Immature natural killer cell (primary cell): ENCODE results near the gene ZP4. TPM values are rescaled to one million over a fixed set of nuclear protein-coding genes. Genes with fewer than 3 reads are reported as not detected.

Source experiments
- DNase-seq, 3 donors: peaks; one replicate each; pipeline ENCODE4 v3.0.0; 2022; ENCODE audit warnings: mixed read lengths in 1 of 3
- H3K27ac Mint-ChIP-seq, 6 donors: one replicate each; pipeline ENCODE4 v1.8.0; 2020; ENCODE audit warnings: mixed read lengths in 6 of 6, mild to moderate bottlenecking in 5 of 6, inconsistent platforms in 4 of 6, moderate library complexity in 3 of 6
- H3K27me3 Mint-ChIP-seq, 3 donors: one replicate each; pipeline ENCODE4 v1.8.0; 2020 to 2021; ENCODE audit warnings: low read depth in 3 of 3, mild to moderate bottlenecking in 3 of 3, mixed read lengths in 3 of 3, moderate library complexity in 3 of 3, inconsistent platforms in 1 of 3
- H3K36me3 Mint-ChIP-seq, 3 donors: one replicate each; pipeline ENCODE4 v1.8.0; 2020; ENCODE audit warnings: mixed read lengths in 3 of 3, inconsistent platforms in 2 of 3, mild to moderate bottlenecking in 2 of 3
- H3K4me1 Mint-ChIP-seq, 2 donors: one replicate each; pipeline ENCODE4 v1.8.0; 2020; ENCODE audit warnings: inconsistent platforms in 2 of 2, mild to moderate bottlenecking in 2 of 2, mixed read lengths in 2 of 2, moderate library complexity in 1 of 2
- H3K4me3 Mint-ChIP-seq, 5 donors: one replicate each; pipeline ENCODE4 v1.8.0; 2020; ENCODE audit warnings: mild to moderate bottlenecking in 5 of 5, mixed read lengths in 5 of 5, inconsistent platforms in 3 of 5, moderate library complexity in 3 of 5
- H3K9me3 Mint-ChIP-seq, 6 donors: one replicate each; pipeline ENCODE4 v1.8.0; 2020; ENCODE audit warnings: mild to moderate bottlenecking in 6 of 6, mixed read lengths in 6 of 6, inconsistent platforms in 4 of 6, moderate library complexity in 3 of 6
- polyA plus RNA-seq, 3 donors: library from polyadenylated mRNA; unstranded; fragments of 300-500 nt; fragmentation: Illumina TruSeq; gene quantifications; one replicate each; pipeline ENCODE4 v1.2.3, GENCODE V29; 2021

Gene ZP4
- polyA plus RNA-seq, 3 donors from 2014 or later: not detected

DNA sequence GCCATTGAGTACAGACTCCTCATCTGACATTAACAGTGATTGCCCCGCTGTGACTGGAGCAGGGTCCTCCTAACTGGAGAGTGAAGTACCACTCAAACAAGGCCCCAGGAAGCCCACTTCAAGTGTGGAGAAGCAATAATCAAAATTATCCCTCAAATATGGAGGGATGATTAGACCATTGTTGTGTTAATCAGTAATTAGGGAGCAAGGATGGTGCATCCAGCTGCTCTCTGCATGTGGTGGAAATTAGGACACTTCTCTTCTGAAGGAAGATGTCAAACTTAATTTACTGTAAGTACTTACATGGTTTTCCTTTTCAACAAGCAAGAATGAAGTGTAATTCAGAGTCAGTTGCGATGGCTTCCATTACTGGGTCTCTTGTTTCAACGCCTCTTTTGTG lies 3.4 kb upstream of the ZP4 start:
- Mint-ChIP-seq H3K4me3 (no peak overlapping the region), H3K9me3 (peaks cover 0 to 6% (median 4%) of the 10 kb centered on the region in 6 donors), H3K27me3 (peaks cover 0 to 3% (median 0%) of the 10 kb centered on the region in 3 donors), H3K27ac (no peak overlapping the region), H3K4me1 (no peaks in the 10 kb centered on the region), H3K36me3 (peaks cover 0 to 4% (median 0%) of the 10 kb centered on the region in 3 donors)
- DNase-seq: no peak

DNA sequence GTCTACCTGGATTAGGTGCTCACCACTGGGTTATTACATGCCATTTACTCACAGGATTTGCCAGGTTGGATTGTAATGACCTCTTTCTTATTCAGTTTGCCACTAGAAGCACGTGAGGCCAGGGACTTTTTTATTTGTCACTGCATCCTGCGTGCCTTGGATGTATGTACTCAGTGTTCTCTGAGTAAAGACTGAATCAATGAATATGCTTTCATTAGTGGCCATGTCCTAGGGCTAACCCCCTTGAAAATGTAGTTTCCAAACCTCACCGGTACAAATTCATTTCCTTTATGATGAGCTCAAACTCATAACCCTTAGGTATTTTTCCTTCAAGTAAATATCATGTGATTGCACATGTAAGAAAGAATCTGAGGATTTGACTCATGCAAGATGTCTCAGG lies 1.3 kb upstream of the ZP4 start:
- Mint-ChIP-seq H3K27ac (no peak overlapping the region), H3K4me3 (no peak overlapping the region), H3K9me3 (peaks cover 0 to 9% (median 3%) of the 10 kb centered on the region in 6 donors), H3K27me3 (peaks cover 0 to 3% (median 0%) of the 10 kb centered on the region in 3 donors), H3K36me3 (no peaks in the 10 kb centered on the region), H3K4me1 (no peaks in the 10 kb centered on the region)
- DNase-seq: no peak

DNA sequence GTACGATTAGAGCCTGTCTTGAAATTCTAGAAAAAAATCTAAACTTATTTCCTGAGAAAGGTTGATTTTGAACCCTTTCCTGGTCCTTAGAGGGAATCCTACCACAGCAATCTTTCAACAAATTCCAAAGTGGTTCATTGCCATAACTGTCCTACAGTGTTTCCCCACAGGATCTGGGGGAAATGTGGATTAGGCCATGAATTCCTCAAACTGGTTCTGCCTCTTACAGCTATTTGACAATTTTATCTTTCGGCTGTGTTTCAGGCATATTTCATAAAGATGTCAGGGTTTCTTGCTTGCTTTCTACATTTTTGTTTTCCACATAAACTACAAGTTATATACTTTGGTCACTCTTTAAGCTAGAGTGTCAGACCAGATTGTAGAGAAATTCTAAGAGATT lies 544 bp upstream of the ZP4 start:
- Mint-ChIP-seq H3K27ac (no peak overlapping the region), H3K4me1 (no peaks in the 10 kb centered on the region), H3K4me3 (no peak overlapping the region), H3K9me3 (peaks cover 0 to 11% (median 3%) of the 10 kb centered on the region in 6 donors), H3K27me3 (peaks cover 0 to 3% (median 0%) of the 10 kb centered on the region in 3 donors), H3K36me3 (no peaks in the 10 kb centered on the region)
- DNase-seq: no peak

DNA sequence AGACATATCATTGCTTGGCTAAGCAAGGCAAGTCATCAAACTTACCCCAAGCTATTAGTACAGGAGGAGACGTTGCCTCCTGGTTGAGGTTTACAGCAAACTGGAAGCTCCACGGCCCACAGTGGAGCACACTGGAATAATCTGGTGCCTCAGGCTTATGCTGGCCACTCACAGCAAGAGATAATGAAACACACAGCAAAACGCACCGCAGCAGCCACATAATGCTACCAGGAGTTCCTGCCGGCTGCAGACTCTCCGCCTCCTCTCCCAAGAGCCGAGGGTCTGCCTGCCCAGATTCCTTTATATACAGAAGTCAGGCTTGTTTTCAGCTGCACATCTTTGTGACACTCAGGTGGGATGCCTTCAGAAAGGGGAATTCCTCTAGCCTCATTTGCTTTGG lies 306 bp downstream of the ZP4 start:
- Mint-ChIP-seq H3K4me1 (no peaks in the 10 kb centered on the region), H3K27me3 (peaks cover 0 to 3% (median 0%) of the 10 kb centered on the region in 3 donors), H3K4me3 (no peak overlapping the region), H3K9me3 (peaks cover 0 to 11% (median 2%) of the 10 kb centered on the region in 6 donors), H3K27ac (no peak overlapping the region), H3K36me3 (no peaks in the 10 kb centered on the region)
- no peak for DNase-seq

DNA sequence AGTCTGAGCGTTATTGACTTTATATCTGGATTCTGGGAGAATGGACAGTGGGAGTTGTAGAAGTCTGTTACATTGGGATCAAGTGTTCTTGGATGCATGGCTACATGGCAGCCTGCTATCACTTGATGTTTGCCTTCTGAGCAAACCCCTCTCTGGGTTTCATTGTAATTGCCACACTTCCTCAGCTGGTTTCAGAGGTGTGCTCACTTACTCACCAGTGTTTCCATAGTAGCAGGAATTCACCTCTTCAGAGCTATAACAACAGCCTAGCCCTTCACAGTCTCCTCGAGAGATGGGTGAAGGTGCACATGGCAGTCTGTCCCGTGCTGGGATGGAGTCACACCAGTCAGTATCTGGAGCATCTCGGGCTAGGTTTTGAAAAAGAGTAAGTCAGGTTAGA lies 2.6 kb downstream of the ZP4 start:
- no peak overlapping the region for H3K4me3 Mint-ChIP-seq

DNA sequence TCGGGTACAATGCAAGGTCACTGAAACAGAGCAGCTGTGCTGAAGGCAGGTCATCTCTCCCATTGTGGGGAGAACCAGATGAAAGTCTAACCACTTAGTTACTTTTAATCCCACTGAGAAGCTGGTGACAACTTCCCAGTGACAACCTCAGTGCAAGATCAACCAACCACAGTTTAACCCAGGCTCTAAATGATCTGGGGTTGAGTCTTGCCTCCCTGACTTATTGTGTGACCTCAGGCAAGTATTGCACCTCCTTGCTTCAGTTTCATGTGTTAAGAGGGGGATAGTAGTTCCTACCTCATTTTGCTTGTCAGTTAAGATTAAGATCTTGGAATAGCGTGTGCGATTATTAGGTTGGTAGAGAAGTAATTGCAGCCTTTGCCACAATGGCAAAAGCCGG lies 3.2 kb downstream of the ZP4 start:
- DNase-seq: no peak
- Mint-ChIP-seq H3K27me3 (peaks cover 0 to 3% (median 1%) of the 10 kb centered on the region in 3 donors), H3K9me3 (peaks cover 0 to 11% (median under 1%) of the 10 kb centered on the region in 6 donors), H3K4me3 (no peak overlapping the region), H3K4me1 (no peaks in the 10 kb centered on the region), H3K36me3 (no peaks in the 10 kb centered on the region), H3K27ac (no peak overlapping the region)

More for the DNA sequence above, 2.6 kb downstream of the ZP4 start:
- Mint-ChIP-seq H3K27ac (no peak overlapping the region), H3K27me3 (peaks cover 0 to 5% (median 1%) of the 10 kb centered on the region in 3 donors), H3K36me3 (no peaks in the 10 kb centered on the region), H3K9me3 (peaks cover 0 to 11% (median under 1%) of the 10 kb centered on the region in 6 donors), H3K4me1 (no peaks in the 10 kb centered on the region)
- no peak for DNase-seq

DNA sequence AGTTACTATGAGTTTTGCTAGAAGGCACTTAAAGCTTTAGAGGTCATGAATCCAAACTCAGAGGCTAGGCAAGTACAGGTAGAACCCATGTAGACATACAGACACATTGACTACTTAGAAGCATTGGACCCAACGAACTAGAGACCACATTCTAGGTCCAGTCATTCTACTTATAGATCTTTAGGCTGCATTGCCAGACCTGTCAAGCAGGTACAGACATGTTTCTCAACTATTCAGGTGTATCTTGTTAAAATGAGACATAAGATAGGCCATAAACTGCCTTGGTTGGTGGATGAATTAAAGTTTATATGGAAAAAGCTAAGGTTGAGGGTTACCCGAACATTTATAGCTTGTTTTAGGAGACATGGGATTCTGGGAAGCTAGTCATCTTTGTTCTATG lies 6.5 kb downstream of the ZP4 start:
- Mint-ChIP-seq H3K36me3 (no peaks in the 10 kb centered on the region), H3K27me3 (peaks cover 0 to 3% (median 1%) of the 10 kb centered on the region in 3 donors), H3K4me1 (no peaks in the 10 kb centered on the region), H3K4me3 (no peak overlapping the region), H3K27ac (no peak overlapping the region), H3K9me3 (peaks cover 0 to 10% (median under 1%) of the 10 kb centered on the region in 6 donors)
- DNase-seq: no peak

DNA sequence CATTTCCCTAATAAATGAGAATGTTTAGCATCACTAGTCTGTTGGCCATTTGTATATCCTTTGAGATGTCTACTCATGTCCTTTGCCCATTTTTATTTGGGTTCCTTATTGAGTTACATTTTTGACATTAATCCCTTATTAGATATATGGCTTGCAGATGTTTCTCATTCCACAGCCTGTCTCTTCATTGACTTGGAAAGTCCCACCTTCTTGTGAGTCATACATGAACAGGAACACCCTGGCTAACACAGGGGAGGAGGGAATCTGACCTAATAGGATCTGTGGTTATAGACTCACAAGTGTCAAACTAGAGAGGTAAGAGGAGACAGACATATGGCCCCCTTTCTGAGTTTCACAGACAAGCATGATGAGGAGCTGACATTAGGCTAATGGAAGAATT lies 11.5 kb downstream of the ZP4 start:
- Mint-ChIP-seq H3K36me3 (no peaks in the 10 kb centered on the region), H3K9me3 (peaks cover 0 to 4% (median 0%) of the 10 kb centered on the region in 6 donors), H3K4me1 (no peaks in the 10 kb centered on the region), H3K27ac (no peak overlapping the region), H3K27me3 (peaks cover 0 to 3% (median 0%) of the 10 kb centered on the region in 3 donors), H3K4me3 (no peak overlapping the region)
- no peak for DNase-seq

DNA sequence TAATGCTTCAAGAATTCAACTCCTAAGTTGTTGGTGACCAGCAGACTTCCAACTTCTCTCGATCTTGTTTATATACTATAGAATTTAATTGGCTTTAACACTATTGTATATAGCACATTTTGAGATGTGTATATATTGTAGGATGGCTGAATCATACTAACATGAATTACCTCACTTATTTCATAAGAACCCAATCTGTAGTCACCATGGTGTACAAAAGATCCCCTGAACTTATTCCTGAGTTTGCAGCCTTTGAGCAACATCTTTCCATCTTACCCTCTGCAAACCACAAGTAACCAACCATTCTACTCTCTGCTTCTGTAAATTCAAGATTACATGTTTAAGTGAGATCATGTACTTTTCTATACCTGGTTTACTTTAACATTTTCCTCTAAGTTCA lies 12.3 kb downstream of the ZP4 start:
- no peak for DNase-seq
- Mint-ChIP-seq H3K4me3 (no peak overlapping the region), H3K36me3 (no peaks in the 10 kb centered on the region), H3K27ac (no peak overlapping the region), H3K4me1 (no peaks in the 10 kb centered on the region), H3K9me3 (peaks cover 0 to 4% (median 0%) of the 10 kb centered on the region in 6 donors), H3K27me3 (peaks cover 0 to 1% (median 0%) of the 10 kb centered on the region in 3 donors)

DNA sequence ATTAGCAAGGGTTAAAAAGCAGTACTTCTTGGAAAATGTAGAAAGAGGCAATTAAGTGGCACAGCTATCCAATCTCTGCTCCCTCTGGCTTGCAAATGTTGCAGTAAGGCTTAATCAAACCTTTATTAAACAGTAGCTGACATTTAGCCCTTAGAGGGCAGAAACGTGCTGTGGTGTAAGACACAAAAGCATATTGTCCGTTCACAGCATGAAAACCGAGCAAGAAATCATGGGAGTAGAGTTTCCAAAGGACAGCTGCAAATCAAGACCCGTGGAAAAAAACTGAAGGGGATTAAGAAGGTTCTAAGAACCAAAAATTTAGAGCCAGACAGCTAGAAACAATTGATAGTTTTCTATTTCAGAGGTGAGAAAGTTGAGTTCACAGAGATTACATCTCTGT lies 13.1 kb downstream of the ZP4 start:
- Mint-ChIP-seq H3K9me3 (peaks cover 0 to 4% (median under 1%) of the 10 kb centered on the region in 6 donors), H3K27me3 (peaks cover 0 to 1% (median 0%) of the 10 kb centered on the region in 3 donors), H3K27ac (no peak overlapping the region), H3K36me3 (no peaks in the 10 kb centered on the region), H3K4me1 (no peaks in the 10 kb centered on the region), H3K4me3 (no peak overlapping the region)
- DNase-seq: no peak

DNA sequence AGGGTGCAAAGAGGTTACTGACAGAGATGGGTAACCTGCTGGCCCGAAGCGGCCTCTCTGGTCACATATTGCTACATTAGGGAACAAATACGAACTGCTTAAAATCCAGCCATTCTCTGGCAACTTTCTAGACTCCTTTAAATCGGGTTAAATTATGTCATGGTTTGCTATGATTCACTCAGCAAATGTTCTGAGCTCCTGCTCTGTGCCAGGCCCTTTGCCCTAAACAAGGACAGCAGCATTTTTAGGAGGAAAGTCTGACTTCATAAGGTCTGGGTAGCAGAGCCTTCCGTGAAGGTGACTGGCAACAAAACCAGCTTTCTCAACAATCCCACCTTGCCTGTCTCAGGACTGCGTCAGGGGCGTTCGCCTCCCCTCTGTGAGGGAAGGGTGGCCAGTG lies 15.4 kb downstream of the ZP4 start:
- DNase-seq: no peak
- Mint-ChIP-seq H3K27ac (no peak overlapping the region), H3K4me3 (no peak overlapping the region), H3K27me3 (peaks cover 0 to 1% (median 0%) of the 10 kb centered on the region in 3 donors), H3K36me3 (no peaks in the 10 kb centered on the region), H3K4me1 (no peaks in the 10 kb centered on the region), H3K9me3 (peaks cover 0 to 10% (median 3%) of the 10 kb centered on the region in 6 donors)

DNA sequence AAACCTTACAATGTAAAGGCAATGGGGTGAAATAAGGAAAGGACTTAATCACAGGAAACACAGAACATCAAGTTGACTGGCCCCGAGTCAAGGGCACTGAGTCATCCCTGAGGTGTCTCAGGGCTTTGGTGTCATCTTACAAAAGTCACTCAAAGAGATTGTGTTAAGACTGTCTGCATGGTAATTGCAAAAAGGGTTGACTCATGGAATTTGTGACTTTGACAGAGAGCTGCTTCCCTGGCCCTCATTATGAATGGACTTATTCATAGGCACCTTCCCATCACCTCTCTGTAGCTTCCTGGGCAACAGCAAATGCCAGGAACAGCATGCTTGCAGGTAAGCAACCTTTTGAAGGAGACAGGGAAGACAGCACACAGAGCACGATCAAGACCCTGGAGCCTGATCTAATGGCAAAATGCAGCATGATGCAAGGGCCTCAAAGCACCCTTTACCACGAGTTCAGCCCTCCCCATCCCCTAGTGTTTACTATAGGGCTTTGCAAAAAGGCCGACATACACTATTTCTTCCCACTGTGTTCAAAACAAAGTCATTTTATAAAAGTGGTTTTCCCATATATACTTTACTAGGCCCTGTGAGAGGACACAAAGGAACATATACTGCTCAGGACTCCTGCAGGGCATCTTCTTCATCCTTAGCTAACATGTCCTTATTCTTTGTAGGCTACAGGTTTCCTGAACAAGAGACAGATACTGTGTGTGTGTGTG lies 17.1 kb downstream of the ZP4 start:
- no peak overlapping the region for H3K4me3 Mint-ChIP-seq
- H3K27ac Mint-ChIP-seq: no peak overlapping the region
- no peaks in the 10 kb centered on the region for H3K4me1 Mint-ChIP-seq
- DNase-seq: no peak
- peaks cover 0 to 1% (median 0%) of the 10 kb centered on the region in 3 donors for H3K27me3 Mint-ChIP-seq
- peaks cover 0 to 10% (median 3%) of the 10 kb centered on the region in 6 donors for H3K9me3 Mint-ChIP-seq
- no peaks in the 10 kb centered on the region for H3K36me3 Mint-ChIP-seq

DNA sequence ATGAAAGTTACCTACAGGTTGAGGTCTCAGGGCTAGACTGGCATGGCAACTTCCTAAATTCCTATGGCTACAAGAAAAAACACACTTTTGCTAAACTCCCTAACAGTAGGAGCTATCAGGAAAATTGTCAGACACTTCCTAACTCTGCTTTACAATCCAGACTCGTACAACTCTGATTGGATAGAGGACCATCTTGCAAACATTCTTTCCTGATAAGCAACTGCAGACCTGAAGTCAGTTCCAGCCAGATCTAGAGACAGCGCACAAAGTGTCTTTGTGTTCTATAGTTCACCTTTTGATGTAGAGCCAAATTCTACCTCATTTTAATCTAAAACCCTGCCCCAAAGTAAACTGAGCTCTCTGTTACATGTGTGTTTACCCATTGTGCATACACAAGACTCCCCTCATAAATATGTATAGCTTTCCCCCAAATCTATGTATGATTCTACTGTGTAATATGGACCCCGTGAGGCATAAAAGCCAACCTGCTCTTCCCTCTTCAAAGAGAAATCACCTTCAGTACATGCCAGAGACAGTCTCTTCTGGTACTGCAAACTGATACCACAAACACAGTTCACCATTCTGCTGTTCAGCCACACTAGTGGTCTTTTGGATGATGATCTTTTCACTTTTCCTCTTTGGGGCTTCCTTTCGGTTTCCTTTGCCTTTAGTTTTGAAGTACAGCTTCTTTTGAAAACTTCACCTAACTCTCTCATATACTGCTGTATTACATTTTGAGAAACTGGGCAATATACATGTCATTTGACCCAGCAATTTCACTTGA lies 21.7 kb downstream of the ZP4 start:
- Mint-ChIP-seq H3K27ac (no peak overlapping the region), H3K4me1 (no peaks in the 10 kb centered on the region), H3K4me3 (no peak overlapping the region), H3K27me3 (peaks cover 0 to 5% (median 0%) of the 10 kb centered on the region in 3 donors), H3K36me3 (no peaks in the 10 kb centered on the region), H3K9me3 (peaks cover 0 to 5% (median 3%) of the 10 kb centered on the region in 6 donors)
- DNase-seq: no peak

DNA sequence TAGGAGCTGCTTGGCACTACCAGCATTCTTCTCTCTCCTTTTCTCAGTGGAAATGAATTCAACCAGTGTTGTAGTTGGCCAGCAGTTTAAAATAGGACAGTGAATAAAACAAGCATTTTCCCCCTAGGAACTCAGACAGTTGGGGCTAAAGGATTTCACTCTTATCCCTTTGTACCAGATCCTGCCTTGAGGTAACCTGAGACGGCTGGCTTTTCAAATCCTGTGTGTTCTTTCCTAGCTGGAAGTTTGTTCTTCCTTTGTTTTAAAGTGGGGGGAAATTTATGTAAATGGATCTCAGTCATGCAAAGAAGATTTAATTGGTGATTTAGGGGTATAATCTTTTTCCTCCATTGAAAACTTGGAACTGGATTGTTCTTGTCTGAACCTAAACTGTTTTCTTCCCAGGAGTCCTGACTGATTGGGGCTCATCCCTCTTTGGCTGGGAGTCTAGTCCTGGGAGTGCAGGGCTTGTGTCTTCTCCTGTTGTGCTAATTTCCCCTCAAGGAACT lies 23.3 kb downstream of the ZP4 start:
- no peaks in the 10 kb centered on the region for H3K4me1 Mint-ChIP-seq
- no peak for DNase-seq
- H3K27me3 Mint-ChIP-seq: peaks cover 0 to 5% (median 4%) of the 10 kb centered on the region in 3 donors
- no peak overlapping the region for H3K27ac Mint-ChIP-seq
- H3K36me3 Mint-ChIP-seq: no peaks in the 10 kb centered on the region
- no peak overlapping the region for H3K4me3 Mint-ChIP-seq
- peaks cover 0 to 5% (median 3%) of the 10 kb centered on the region in 6 donors for H3K9me3 Mint-ChIP-seq
